Measurements from ENCODE around the gene F8. TPM values are rescaled to one million over a fixed set of nuclear protein-coding genes. Genes with fewer than 3 reads are reported as not detected.

The F8 gene
- total and polyA plus RNA-seq, 4 donors: 4.8 to 8.0 (median 7.0) TPM

GRCh38 chrX:154813801-154814200 lies 208.7 kb downstream of the F8 start:
- H3K36me3 ChIP-seq (ENCODE audit: control insufficient read depth, insufficient read depth, low read length): no peaks in the 10 kb centered on the region
- no peak overlapping the region for H3K4me3 ChIP-seq (ENCODE audit: low read depth, low read length)
- H3K9me3 ChIP-seq (ENCODE audit: control insufficient read depth, insufficient read depth, low read length): no peaks in the 10 kb centered on the region
- H3K27me3 ChIP-seq (ENCODE audit: control insufficient read depth, insufficient read depth, low read length): no peaks in the 10 kb centered on the region
- H3K27ac ChIP-seq (ENCODE audit: low read depth, low read length): no peak overlapping the region
- no peaks in the 10 kb centered on the region for H3K4me1 ChIP-seq (ENCODE audit: control insufficient read depth, insufficient read depth, low read length)
- no peak for DNase-seq (ENCODE audit: low read depth in 4 of 6, low spot score in 6 of 6)
- no CpG with 5 or more reads among the region's 1 CpG for WGBS (ENCODE audit: insufficient coverage)

DNA sequence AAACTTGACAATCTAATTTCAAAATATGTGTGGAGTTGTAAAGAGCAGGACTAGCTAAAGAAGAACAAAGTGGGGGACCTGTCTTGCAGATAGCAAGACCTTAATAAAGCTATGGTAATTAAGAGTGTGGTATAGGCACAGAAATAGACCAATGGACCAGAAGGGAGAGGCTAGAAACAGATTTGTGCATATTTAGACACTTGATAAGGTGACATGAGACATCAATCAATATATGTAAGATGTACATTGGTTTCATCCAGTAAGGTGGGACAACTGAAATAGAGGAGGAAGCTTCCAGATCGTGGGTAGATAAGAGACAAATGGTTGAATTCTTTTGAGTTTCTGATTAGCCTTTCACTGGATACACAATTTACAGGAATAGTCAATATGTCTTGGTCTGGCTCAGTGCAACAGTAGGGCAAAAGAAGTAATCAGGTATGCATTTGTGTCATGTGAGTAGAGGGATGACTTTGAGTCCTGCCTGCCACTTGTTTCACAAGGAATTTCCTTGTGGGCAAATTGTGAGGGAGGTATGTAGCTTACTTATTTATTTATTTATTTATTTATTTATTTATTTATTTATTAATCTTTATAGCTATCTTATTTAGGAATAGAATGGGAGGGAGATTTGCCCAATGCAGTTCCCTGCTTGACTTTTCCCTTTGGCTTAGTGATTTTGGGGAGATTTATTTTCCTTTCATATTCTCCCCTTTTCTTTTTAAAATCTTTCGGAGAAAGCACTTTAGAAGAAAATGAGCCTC lies 210.0 kb downstream of the F8 start:
- no peak overlapping the region for H3K27ac ChIP-seq (ENCODE audit: low read depth, low read length)
- H3K27me3 ChIP-seq (ENCODE audit: control insufficient read depth, insufficient read depth, low read length): no peaks in the 10 kb centered on the region
- no peak for DNase-seq (ENCODE audit: low read depth in 4 of 6, low spot score in 6 of 6)
- WGBS (ENCODE audit: insufficient coverage): 20% methylated on average over 1 of the region's 2 CpGs
- no peaks in the 10 kb centered on the region for H3K9me3 ChIP-seq (ENCODE audit: control insufficient read depth, insufficient read depth, low read length)
- no peaks in the 10 kb centered on the region for H3K36me3 ChIP-seq (ENCODE audit: control insufficient read depth, insufficient read depth, low read length)
- no peak overlapping the region for H3K4me3 ChIP-seq (ENCODE audit: low read depth, low read length)
- no peaks in the 10 kb centered on the region for H3K4me1 ChIP-seq (ENCODE audit: control insufficient read depth, insufficient read depth, low read length)

DNA sequence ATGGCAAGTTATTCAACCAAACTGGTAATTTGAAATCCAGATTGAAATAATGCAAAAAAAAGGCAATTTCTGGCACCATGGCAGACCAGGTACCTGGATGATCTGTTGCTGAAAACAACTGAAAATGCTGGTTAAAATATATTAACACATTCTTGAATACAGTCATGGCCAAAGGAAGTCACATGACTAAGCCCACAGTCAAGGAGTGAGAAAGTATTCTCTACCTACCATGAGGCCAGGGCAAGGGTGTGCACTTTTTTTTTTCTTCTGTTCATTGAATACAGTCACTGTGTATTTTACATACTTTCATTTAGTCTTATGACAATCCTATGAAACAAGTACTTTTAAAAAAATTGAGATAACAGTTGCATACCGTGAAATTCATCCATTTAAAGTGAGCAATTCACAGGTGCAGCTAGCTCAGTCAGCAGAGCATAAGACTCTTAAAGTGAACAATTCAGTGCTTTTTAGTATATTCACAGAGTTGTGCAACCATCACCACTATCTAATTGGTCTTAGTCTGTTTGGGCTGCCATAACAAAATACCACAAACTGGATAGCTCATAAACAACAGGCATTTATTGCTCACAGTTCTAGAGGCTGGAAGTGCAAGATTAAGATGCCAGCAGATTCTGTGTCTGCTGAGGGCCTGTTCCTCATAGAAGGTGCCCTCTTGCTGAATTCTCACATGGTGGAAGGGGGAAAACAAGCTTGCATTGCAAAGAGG lies 212.4 kb downstream of the F8 start:
- H3K4me3 ChIP-seq (ENCODE audit: low read depth, low read length): no peak overlapping the region
- no peaks in the 10 kb centered on the region for H3K9me3 ChIP-seq (ENCODE audit: control insufficient read depth, insufficient read depth, low read length)
- H3K27me3 ChIP-seq (ENCODE audit: control insufficient read depth, insufficient read depth, low read length): no peaks in the 10 kb centered on the region
- H3K4me1 ChIP-seq (ENCODE audit: control insufficient read depth, insufficient read depth, low read length): peaks cover under 1% of the 10 kb centered on the region
- no peaks in the 10 kb centered on the region for H3K36me3 ChIP-seq (ENCODE audit: control insufficient read depth, insufficient read depth, low read length)
- no peak for DNase-seq (ENCODE audit: low read depth in 4 of 6, low spot score in 6 of 6)
- WGBS (ENCODE audit: insufficient coverage): no CpG with 5 or more reads among the region's 1 CpG
- no peak overlapping the region for H3K27ac ChIP-seq (ENCODE audit: low read depth, low read length)

DNA sequence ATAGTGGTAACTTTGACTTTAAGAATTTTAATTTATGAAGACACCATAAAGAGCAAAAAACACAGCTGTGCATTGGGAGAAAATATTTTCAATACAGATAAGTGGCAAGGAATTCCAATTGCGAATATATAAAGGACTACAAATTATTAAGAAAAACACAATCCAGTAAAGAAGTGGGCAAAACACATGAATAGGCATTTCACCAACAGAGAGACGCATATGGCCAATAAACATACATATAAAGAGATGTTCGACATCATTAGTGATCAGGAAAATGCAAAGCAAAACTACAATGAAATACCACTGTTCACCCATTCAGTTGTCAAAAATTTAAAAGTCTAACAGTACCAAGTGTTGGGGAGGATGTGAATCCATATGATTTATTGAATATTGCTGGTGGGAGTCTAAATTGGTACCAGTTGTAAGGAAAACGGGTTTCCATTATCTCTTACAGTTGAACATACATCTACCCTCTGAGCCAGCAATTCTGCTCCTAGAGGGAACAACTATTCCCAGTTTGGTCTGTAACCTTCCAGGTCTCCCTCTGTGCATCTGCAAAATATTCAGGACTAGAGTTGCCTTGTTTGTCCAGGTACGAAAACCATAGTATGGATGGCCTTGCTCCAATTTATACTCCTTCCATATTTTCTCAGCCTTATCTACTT lies 215.6 kb downstream of the F8 start:
- Histone ChIP-seq H3K36me3 (ENCODE audit: control insufficient read depth, insufficient read depth, low read length) (no peaks in the 10 kb centered on the region), H3K4me1 (ENCODE audit: control insufficient read depth, insufficient read depth, low read length) (peaks cover 3% of the 10 kb centered on the region), H3K9me3 (ENCODE audit: control insufficient read depth, insufficient read depth, low read length) (no peaks in the 10 kb centered on the region), H3K4me3 (ENCODE audit: low read depth, low read length) (no peak overlapping the region), H3K27me3 (ENCODE audit: control insufficient read depth, insufficient read depth, low read length) (no peaks in the 10 kb centered on the region), H3K27ac (ENCODE audit: low read depth, low read length) (no peak overlapping the region)
- DNase-seq (ENCODE audit: low read depth in 4 of 6, low spot score in 6 of 6): no peak
- WGBS (ENCODE audit: insufficient coverage): 88% methylated on average over 1 of the region's 5 CpGs

- no peaks in the 10 kb centered on the region for H3K9me3 ChIP-seq (ENCODE audit: control insufficient read depth, insufficient read depth, low read length)
- no peaks in the 10 kb centered on the region for H3K27me3 ChIP-seq (ENCODE audit: control insufficient read depth, insufficient read depth, low read length)
- H3K4me3 ChIP-seq (ENCODE audit: low read depth, low read length): peak overlapping the region; percentile 58
- no peaks in the 10 kb centered on the region for H3K36me3 ChIP-seq (ENCODE audit: control insufficient read depth, insufficient read depth, low read length)
- peak overlapping the region; percentile 12 for H3K27ac ChIP-seq (ENCODE audit: low read depth, low read length)
- H3K4me1 ChIP-seq (ENCODE audit: control insufficient read depth, insufficient read depth, low read length): peaks cover 3% of the 10 kb centered on the region
- no peak for DNase-seq (ENCODE audit: low read depth in 4 of 6, low spot score in 6 of 6)
- WGBS (ENCODE audit: insufficient coverage): 25% methylated on average over 10 of the region's 13 CpGs
These were observed 216.8 kb downstream of the F8 start for GRCh38 chrX:154805696-154806091.

DNA sequence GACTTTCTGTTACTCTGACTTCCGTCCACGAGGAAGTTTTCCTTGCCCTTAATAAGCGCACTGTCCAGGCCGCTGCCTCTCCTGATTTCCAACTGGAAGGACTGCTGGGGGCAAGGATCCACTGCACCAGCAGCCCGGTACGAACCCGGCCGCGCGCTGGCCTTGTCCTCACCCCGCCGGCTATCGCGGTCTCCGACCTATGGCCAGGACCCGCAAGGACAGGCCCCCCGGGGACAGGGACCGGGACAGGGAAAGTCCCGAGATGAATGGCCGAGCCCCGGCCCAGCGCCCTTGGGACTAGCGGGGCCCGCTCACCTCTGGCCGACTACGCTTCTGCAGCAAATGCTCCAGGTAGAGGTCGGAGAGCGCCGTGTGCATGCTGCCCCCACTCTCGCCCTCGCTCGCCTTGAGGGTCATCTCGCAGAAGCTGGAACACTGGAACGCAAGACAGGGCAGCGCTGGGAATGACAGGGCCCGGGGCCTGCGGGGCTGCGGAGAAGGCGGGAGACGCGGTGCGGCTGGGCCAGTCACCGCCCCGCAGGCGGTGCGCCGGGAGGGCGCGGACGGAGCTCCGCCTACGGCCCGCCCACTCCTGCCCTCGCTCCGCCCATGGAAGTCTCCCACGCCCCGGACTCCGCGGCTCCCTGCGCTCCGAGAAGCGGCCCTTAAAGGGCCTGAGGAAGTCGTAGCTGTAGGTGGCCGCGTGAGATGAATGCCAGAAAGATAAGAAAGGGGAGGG lies 217.4 kb downstream of the F8 start, which contains the start of gene MPP1:
Gene MPP1 (minus strand): TSS at position 529 of the 739 bp plus-strand sequence. CDS start 112 bp downstream, at position 417.
- Histone ChIP-seq H3K4me3 (ENCODE audit: low read depth, low read length) (peak within 1 kb of the TSS; percentile 58), H3K4me1 (ENCODE audit: control insufficient read depth, insufficient read depth, low read length) (peaks cover 3% of the 10 kb centered on the region), H3K36me3 (ENCODE audit: control insufficient read depth, insufficient read depth, low read length) (no peaks in the 10 kb centered on the region), H3K9me3 (ENCODE audit: control insufficient read depth, insufficient read depth, low read length) (no peaks in the 10 kb centered on the region), H3K27ac (ENCODE audit: low read depth, low read length) (peak within 1 kb of the TSS; percentile 33), H3K27me3 (ENCODE audit: control insufficient read depth, insufficient read depth, low read length) (no peaks in the 10 kb centered on the region)
- WGBS (ENCODE audit: insufficient coverage): 27% methylated on average over 65 of the region's 65 CpGs
- peak; percentile 31 to 88 (median 46) for DNase-seq (ENCODE audit: low read depth in 4 of 6, low spot score in 6 of 6)

- WGBS (ENCODE audit: insufficient coverage): 42% methylated on average over 4 of the region's 7 CpGs
- Histone ChIP-seq H3K27me3 (ENCODE audit: control insufficient read depth, insufficient read depth, low read length) (no peaks in the 10 kb centered on the region), H3K27ac (ENCODE audit: low read depth, low read length) (peak overlapping the region; percentile 33), H3K4me1 (ENCODE audit: control insufficient read depth, insufficient read depth, low read length) (peaks cover 9% of the 10 kb centered on the region), H3K36me3 (ENCODE audit: control insufficient read depth, insufficient read depth, low read length) (no peaks in the 10 kb centered on the region), H3K4me3 (ENCODE audit: low read depth, low read length) (peak overlapping the region; percentile 58), H3K9me3 (ENCODE audit: control insufficient read depth, insufficient read depth, low read length) (no peaks in the 10 kb centered on the region)
- no peak for DNase-seq (ENCODE audit: low read depth in 4 of 6, low spot score in 6 of 6)
These were observed 218.1 kb downstream of the F8 start for GRCh38 chrX:154804261-154804956.

DNA sequence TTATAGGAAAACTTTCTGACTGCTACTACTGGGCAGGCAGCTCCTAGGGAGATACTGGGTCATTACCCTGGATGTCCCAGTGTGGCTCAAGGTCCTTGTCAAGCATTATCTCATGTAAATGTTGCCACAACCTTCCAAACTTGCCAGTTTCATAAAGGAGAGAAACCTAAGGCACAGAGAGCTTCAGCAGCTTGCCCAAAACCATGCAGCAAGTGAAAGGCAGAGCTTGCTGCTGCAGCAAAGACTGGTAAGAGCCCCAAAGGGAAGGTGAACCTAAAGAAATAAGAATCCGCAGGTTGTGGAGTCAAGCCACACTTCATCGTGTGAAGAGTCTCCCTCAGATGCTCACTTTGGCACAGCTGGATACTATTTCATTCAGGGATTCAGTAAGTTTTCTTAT lies 219.6 kb downstream of the F8 start:
- Histone ChIP-seq H3K27me3 (ENCODE audit: control insufficient read depth, insufficient read depth, low read length) (no peaks in the 10 kb centered on the region), H3K4me1 (ENCODE audit: control insufficient read depth, insufficient read depth, low read length) (peaks cover 9% of the 10 kb centered on the region), H3K36me3 (ENCODE audit: control insufficient read depth, insufficient read depth, low read length) (no peaks in the 10 kb centered on the region), H3K27ac (ENCODE audit: low read depth, low read length) (no peak overlapping the region), H3K4me3 (ENCODE audit: low read depth, low read length) (no peak overlapping the region), H3K9me3 (ENCODE audit: control insufficient read depth, insufficient read depth, low read length) (no peaks in the 10 kb centered on the region)
- DNase-seq (ENCODE audit: low read depth in 4 of 6, low spot score in 6 of 6): no peak
- 54% methylated on average over 2 of the region's 2 CpGs for WGBS (ENCODE audit: insufficient coverage)
